ENCODE measurements around the gene MAP4.
"Not testable (repeated sequence)": the region's sequence is repeated elsewhere in the genome, so short reads cannot be mapped to it uniquely, and the experiment has no call there.

MAP4 gene

DNA sequence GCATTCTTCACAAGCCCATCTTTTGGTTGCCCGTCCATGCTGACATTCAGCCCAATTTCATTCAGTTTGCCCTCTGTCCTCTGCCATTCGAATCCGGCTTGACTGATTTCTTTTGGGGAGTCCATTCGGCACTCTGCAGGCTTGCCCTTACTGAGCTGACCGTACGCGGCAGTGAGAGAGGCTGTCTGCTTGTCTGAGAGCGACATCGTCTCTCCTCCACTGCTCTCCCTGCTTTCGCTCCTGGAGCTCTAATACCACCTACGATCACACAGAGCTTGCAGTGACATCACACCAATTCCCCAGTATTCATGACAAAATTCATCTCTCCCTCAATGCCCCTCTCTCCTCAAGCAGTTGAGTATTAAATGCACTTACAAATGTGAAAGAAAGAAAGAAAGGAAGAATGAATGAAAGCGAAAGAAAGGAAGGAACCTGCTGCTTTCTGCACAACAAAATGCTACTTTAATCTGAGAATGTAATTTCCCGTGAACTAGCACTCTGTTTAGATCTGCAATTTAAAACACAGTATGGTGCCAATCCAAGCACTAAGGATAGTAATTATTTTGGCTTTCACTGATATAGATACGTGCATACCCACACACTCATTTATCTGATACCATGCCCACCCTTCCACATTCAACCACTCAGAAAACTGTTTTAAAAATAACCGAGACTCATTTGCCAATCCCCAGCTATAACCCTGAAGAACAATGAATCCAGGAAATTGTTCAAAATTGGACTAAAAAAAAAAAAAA lies 123.8 kb downstream of the MAP4 start:
- DNase-seq, result no peak

DNA sequence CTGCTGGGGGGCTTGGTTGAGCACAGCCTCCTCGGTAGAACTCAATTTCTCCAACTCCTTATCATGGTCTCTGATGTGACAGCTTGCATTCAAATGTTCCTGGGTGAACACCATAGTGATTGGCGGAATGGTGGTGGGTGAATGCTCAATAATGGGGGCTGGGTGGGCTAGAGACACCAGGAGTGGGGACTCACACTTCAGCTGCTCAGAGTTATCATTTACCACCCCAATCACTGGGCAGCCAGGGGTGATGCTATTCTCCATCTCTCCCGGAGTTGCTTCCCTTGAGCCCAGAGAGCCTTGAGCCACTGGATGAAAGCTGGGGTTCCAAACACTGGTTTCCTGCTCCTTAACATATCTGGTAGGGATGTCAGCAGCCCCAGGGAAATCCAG lies 124.6 kb downstream of the MAP4 start:
- DNase-seq, result no peak

GRCh38 chr3:47890828-47891612 lies 125.2 kb downstream of the MAP4 start:
- no peak for DNase-seq

- no peak for DNase-seq
Measured at GRCh38 chr3:47890126-47890827, 125.9 kb downstream of the MAP4 start.

GRCh38 chr3:47888986-47889757 lies 127.0 kb downstream of the MAP4 start:
- DNase-seq, result no peak

- not testable (repeated sequence) for DNase-seq
Measured at GRCh38 chr3:47887991-47888390, 128.2 kb downstream of the MAP4 start.

DNA sequence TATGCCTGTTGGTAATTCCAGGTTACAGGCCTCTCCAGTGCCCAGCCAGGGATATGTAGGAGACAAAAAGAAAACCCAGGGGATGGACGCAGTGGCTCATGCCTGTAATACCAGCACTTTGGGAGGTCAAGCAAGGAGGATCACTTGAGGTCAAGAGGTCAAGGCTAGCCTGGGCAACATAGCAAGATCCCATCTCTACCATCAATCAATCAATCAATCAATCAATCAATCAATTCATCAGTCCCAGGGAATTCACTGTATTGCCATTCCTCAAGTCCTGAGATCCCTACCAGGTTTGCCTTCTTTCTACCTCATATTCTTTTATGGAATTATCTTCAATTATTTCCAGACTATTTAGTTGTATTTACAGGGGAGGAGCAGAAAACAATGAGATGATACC lies 131.0 kb downstream of the MAP4 start:
- DNase-seq, result no peak

DNA sequence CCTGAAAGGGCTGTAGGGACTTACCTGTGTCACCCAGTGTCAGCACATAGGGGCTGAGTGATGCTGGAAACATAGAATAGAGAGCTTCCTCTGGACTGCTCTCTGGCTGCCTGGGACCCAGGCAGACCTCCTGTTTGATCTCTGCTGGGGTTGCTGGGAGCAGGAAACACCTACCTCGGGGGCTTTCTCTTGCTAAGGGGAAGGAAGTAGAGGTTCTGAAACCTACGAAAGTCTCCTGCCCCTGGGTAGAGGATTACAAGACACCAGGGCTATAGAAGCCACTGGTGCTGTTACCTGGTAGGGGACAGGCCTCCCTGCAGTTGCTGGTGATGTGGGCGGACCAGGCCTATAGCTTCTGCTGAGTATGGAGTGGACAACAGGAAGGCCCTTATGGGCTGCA lies 131.6 kb downstream of the MAP4 start:
- DNase-seq, result no peak

GRCh38 chr3:47882338-47882737 lies 133.9 kb downstream of the MAP4 start:
- no peak for DNase-seq

DNA sequence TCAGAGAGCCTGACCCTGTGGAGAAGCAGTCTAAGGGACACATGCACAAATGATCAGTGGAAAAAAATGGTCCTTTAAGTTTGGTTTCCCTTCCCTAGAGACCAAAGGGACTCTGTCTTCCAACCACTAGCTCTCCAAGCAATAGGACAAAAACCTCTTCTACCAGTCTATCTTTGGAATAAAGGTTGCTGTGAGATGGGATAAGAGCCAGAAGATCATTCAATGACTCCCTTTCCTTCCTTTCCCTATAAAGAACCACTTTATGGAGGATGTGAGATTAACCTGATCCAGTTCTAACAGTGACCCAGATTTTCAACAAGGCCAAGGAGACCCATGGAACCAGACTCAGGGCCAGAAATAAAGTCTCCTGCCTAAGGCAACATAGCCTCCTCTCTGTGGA lies 138.5 kb downstream of the MAP4 start:
- DNase-seq, result no peak

DNA sequence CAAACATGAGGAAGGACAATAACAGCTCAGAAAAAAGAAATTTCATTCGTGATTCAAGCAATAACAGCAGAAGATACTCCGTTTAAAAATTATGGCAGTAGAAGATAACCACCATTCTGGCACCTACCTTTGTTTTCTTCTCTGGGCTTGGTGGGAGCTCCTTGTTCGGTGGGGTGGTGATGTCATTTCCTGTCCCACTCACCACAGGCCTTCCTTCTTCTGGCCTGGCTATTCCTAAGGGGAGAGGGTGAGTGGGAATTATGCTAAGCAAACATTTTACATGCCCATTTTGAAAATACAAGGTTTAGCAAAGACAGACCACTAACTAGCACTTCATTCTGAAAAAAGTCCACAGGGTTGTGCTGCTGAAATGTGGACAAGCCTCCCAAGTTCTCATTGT lies 138.9 kb downstream of the MAP4 start:
- DNase-seq, result no peak

GRCh38 chr3:47874913-47875312 lies 141.3 kb downstream of the MAP4 start:
- no peak for DNase-seq

GRCh38 chr3:47874438-47874837 lies 141.8 kb downstream of the MAP4 start:
- DNase-seq, result no peak

GRCh38 chr3:47872916-47873315 lies 143.3 kb downstream of the MAP4 start:
- no peak for DNase-seq

GRCh38 chr3:47871389-47871788 lies 144.8 kb downstream of the MAP4 start:
- DNase-seq, result no peak

DNA sequence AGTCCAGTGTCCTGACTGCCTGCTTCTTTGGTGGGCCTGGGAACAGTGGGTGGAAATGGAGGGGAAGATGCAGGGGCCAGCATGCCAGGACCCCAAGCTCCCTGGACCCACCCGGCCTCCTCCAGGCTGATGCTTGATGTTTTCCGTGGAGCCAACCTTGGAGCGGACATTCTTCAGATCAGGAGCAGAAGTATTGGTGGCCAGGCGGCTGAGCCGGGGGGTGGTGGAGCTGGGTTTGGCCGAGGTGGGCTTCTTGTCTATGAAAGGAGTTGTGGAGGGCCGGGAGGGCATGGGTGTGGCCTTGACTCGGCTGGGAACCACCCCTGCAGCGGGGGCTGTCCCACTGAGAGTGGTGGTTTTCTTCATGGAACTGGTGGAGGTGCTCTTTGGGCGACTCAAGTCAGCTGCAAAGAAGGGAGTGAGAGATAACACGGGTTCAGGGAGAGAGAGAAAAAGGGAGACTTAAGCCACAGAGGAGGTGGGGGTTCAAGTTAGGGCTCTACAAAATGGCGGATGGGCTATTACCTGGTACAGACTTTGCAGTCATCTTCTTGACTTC lies 145.4 kb downstream of the MAP4 start:
- no peak for DNase-seq

DNA sequence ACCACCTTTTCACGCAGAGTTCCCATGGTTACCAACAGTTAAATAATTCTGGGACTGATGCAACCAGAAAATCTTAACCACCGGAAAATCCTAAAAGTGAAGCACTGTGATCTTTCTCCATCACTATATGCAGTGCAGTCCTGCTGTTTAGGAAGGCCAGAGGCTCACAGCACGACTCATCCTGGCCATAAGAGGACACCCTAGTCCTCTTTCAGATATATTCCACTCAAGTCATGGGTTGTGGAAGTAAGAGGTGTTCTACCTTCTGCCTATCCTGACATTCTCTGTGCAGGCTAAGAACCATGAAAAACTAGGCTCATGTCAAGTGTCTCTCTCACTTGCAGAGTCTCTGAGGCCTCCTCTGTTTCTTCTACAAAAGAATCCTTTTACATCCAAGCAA lies 146.1 kb downstream of the MAP4 start:
- no peak for DNase-seq

DNA sequence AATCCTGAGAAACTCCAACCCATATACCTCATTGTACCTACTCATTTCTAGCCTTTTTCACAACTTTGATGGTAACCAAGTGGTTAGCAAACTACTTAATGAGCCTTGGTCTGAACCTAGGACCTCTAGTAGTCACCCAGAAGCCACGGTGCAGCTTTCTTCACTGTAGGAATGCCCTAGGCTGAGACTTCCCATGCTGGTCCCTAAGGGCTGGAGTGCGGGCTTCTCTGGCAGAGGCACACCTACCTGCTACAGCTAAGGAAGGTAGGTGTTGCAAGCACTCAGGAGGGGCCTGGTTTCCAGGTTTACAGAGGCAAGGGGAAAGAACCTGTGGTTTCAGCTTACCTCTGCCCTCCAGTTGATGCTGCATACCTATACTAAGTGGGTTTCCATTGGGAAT lies 147.9 kb downstream of the MAP4 start:
- no peak for DNase-seq

DNA sequence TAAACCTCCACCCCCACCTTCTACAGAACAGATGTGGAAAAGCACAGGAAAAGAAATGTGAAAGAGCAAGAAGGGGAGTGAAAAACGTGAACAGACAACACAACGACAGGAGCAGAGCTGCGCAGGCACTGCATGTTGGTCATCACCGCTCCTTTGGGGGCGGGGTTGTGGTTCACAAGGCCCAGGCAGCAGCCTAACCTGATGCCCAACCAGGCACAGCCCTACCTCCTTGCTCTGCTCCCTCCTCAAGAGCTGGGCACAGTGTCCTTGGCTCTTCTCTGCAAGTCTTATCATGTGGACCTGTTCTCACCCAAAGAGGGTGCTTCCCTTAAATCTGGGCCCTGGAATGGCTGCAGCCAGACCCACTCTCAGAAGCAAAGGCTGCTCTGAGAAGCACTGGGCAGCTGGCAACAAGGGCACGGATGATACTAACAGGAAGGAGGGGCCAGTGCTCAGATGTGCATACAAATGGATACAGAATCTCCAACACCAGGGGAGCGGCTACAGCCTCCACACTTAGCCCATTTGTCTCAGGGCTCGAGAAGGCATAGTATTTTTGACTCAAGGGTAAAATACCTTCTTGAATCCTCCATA lies 148.7 kb downstream of the MAP4 start:
- no peak for DNase-seq

GRCh38 chr3:47865192-47865591 lies 151.0 kb downstream of the MAP4 start:
- no peak for DNase-seq

- no peak for DNase-seq
Measured at GRCh38 chr3:47863391-47864128, 152.7 kb downstream of the MAP4 start.
